Measurements from ENCODE around the gene PARVB. TPM values are rescaled to one million over a fixed set of nuclear protein-coding genes. Genes with fewer than 3 reads are reported as not detected.

PARVB gene
- total RNA-seq, 1 experiment from 2014 or later, result 85.3 TPM

DNA sequence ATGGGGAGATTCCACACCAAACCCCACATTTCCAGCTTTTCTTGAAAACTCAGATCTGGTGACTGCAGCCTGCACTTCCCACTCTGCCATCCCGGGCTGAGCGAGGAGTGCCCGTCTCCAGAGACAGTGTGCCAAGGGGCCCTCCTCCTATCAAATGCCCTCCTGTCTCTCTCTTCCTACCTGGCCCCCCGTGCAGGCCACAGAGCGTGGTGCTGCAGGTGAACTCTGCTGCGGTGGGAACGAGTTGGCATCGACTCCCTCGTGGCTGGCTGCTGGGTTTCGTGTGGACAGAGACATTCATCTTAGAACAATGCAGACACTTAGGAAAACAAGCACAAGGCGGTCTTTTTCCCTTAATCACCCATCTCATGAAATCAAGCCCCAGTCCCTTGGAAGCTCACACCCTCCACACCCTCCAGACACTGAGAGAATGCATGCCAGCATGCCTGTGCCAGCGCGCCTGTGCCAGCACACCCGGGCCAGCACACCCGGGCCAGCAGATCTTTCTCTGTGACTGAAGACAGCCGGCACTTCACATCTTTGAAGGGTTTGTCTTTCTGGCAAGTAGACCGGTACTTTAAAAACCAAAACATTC lies 65.0 kb downstream of the PARVB start:
- no TSS peak for BruUV-seq (replicated peaks)
- ChIA-PET POLR2A (ENCODE audit: unreplicated experiment) (no interaction called here), CTCF (no interaction called here)
- Histone ChIP-seq H3K9me2 (replicated peaks; ENCODE audit: low read length) (no peaks in the 10 kb centered on the region), H2AFZ (ENCODE audit: low read length) (no peak overlapping the region), H3K27me3 (ENCODE audit: low read length) (no peaks in the 10 kb centered on the region), H3K9me3 (ENCODE audit: low read length) (no peaks in the 10 kb centered on the region), H3K36me3 (ENCODE audit: low read depth, low read length) (no peaks in the 10 kb centered on the region), H3K4me3 (ENCODE audit: low read length) (no peak overlapping the region), H3K27ac (ENCODE audit: low read length) (no peak overlapping the region), H4K20me1 (ENCODE audit: low read length) (no peaks in the 10 kb centered on the region), H3K79me2 (ENCODE audit: low read length) (no peaks in the 10 kb centered on the region), H3K9ac (ENCODE audit: low read length) (no peak overlapping the region), H3F3A (ENCODE audit: low read length, unreplicated experiment) (no peaks in the 10 kb centered on the region), H3K4me1 (ENCODE audit: insufficient read depth, low read length) (no peaks in the 10 kb centered on the region), H3K4me2 (ENCODE audit: low read length) (no peak overlapping the region)
- intact Hi-C loops (cut with micrococcal nuclease), result loop anchor here (10.0 kb wide), 1 partner anchor 64 kb away; the partner anchor contains the start of gene PARVB
- ATAC-seq, result no peak
- no peak for TF ChIP-seq EZH2phosphoT487 (IDR thresholded peaks at IDR 0.05; ENCODE audit: borderline replicate concordance, low read length)
- no peak for TF ChIP-seq EZH2 (IDR thresholded peaks at IDR 0.05; ENCODE audit: low read length, unreplicated experiment)
- TF ChIP-seq, protein P1, sequence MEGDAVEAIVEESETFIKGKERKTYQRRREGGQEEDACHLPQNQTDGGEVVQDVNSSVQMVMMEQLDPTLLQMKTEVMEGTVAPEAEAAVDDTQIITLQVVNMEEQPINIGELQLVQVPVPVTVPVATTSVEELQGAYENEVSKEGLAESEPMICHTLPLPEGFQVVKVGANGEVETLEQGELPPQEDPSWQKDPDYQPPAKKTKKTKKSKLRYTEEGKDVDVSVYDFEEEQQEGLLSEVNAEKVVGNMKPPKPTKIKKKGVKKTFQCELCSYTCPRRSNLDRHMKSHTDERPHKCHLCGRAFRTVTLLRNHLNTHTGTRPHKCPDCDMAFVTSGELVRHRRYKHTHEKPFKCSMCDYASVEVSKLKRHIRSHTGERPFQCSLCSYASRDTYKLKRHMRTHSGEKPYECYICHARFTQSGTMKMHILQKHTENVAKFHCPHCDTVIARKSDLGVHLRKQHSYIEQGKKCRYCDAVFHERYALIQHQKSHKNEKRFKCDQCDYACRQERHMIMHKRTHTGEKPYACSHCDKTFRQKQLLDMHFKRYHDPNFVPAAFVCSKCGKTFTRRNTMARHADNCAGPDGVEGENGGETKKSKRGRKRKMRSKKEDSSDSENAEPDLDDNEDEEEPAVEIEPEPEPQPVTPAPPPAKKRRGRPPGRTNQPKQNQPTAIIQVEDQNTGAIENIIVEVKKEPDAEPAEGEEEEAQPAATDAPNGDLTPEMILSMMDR (conservative IDR thresholded peaks at IDR 0.05; ENCODE audit: low read depth, low read length), result no peak
- no peak for DNase-seq

DNA sequence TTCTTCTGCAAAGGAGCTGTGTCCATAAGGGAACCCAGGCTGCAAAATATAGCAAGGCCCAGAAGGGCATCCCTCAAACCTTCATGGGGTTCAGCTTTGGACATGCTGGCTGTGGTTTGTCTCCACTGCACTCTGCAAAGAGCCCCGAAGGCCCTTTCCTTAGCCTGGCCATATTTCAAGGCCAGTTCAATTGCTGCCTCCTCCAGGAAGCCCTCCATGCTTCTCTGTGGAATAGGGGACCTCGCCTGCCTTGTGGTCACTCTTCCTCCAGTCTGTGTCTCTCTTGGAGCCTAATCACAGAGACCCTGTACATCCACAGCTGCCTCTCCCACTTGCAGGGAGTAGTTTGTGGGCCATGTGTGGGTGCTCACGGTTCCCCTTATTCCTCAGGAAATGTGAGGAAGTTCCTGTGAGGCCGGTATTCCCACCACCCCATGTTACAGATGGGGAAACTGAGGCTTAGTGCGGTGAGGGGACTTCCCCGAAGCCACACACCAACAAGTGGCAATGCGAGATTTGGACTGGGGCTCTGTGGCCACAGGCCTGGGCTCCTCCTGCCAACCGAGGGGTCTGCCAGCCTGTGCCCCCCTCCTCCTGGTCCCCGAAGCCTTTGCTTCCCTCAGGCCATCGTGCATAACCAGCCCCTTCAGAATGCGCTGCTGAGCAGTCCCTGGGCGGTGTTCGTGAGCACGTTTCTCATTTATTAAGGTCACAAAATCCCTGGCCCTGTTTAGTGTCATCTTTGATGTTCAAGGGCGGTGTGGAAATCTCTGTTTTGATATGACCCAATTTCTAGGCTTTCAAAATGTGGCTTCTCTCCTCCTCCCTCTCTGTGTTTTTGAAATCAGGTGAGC lies 65.8 kb downstream of the PARVB start:
- H3K9ac ChIP-seq (ENCODE audit: low read length), result no peak overlapping the region
- BruUV-seq (replicated peaks), result no TSS peak
- intact Hi-C loops (cut with micrococcal nuclease), result loop anchor here (10.0 kb wide), 1 partner anchor 65 kb away; the partner anchor contains the start of gene PARVB

More for the DNA sequence above, 65.8 kb downstream of the PARVB start:
- ATAC-seq (no peak), DNase-seq (no peak)
- Histone ChIP-seq H3F3A (ENCODE audit: low read length, unreplicated experiment) (no peaks in the 10 kb centered on the region), H3K4me2 (ENCODE audit: low read length) (no peak overlapping the region), H4K20me1 (ENCODE audit: low read length) (no peaks in the 10 kb centered on the region), H2AFZ (ENCODE audit: low read length) (no peak overlapping the region), H3K4me1 (ENCODE audit: insufficient read depth, low read length) (no peaks in the 10 kb centered on the region), H3K79me2 (ENCODE audit: low read length) (no peaks in the 10 kb centered on the region), H3K9me2 (replicated peaks; ENCODE audit: low read length) (no peaks in the 10 kb centered on the region), H3K36me3 (ENCODE audit: low read depth, low read length) (no peaks in the 10 kb centered on the region), H3K27me3 (ENCODE audit: low read length) (no peaks in the 10 kb centered on the region), H3K27ac (ENCODE audit: low read length) (no peak overlapping the region), H3K9me3 (ENCODE audit: low read length) (no peaks in the 10 kb centered on the region), H3K4me3 (ENCODE audit: low read length) (no peak overlapping the region)
- TF ChIP-seq EZH2phosphoT487 (IDR thresholded peaks at IDR 0.05; ENCODE audit: borderline replicate concordance, low read length) (no peak), EZH2 (IDR thresholded peaks at IDR 0.05; ENCODE audit: low read length, unreplicated experiment) (no peak)
- TF ChIP-seq, protein P1 (conservative IDR thresholded peaks at IDR 0.05; ENCODE audit: low read depth, low read length), result no peak
- POLR2A ChIA-PET (ENCODE audit: unreplicated experiment), result no interaction called here
- CTCF ChIA-PET, result no interaction called here

All from PC-3 (cell line).